ENCODE measurements around the gene VCX2. TPM values are rescaled to one million over a fixed set of nuclear protein-coding genes. Genes with fewer than 3 reads are reported as not detected.

Gene VCX2
- total RNA-seq = not detected in 2 replicates

GRCh38 chrX:8171169-8171568 lies at the start of gene VCX2:
VCX2 (minus strand) TSS chrX:8171267; CDS start chrX:8170643, 624 bp downstream.

Other genes with a start within 250 kb of the VCX2 start
- gene PNPLA4, start 243.9 kb downstream of the VCX2 start, total RNA-seq = 17.5 and 22.0 TPM in 2 replicates

All from cardiac ventricle fibroblast (primary cell).